HTERT RPE-1 (cell line): ENCODE data around the gene CDC27.
"Not testable (repeated sequence)": the region's sequence is repeated elsewhere in the genome, so short reads cannot be mapped to it uniquely, and the experiment has no call there.

Source experiments
- in situ Hi-C: fragments of 300-500 bp; cut with MboI; formaldehyde crosslinking; loops from 4 replicates; pipeline ENCODE4 v1.14.3; 2020; ENCODE audit warnings: low sequenced_read_pairs

The CDC27 gene

DNA sequence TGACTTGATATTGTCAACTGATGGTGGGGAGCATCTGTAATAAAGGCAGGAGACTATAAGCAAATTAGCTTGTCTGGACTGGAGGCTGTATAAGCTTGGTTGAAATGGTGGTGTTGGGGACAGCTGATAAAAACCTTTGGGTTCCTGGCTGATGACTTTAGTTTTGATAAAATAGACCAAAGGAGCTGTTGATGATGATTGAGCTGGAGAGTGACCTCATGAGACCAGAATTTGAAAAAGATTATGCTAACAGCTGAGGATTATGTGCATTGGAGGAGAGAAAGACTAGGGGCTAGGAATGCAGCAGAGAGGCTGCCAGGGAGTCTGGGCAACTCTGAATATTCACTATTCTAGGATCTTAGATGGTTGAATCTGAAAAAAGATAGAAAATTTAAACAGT lies 8.7 kb upstream of the CDC27 start:
- in situ Hi-C loops: no loop called here

DNA sequence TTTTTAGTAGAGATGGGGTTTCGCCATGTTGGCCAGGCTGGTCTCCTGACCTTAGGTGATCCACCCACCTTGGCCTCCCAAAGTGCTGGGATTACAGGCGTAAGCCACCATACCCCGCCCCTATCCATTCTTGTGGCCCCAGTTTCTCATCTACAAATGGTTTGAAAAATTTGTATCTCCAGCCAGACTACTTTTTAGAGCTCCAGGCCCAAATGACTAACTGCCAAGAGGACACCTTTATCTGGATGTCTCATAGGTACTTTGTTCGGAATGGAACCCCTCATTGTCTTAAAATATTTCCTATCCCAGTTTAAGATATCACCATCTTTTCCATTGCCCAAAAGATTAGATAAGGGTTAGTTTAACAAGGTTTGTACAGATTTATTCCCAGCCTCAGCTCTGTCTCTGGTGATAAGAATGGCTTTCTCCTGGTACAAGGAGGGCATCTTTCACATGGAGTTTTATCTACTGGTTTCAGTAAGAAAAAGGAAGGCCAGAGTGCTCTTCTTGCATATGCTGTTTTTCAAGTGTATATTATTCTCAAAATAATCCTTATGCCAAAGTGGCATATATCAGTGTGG lies 4.9 kb upstream of the CDC27 start:
- in situ Hi-C loops: no loop called here

GRCh38 chr17:47192554-47192953 lies 3.5 kb upstream of the CDC27 start:
- in situ Hi-C loops: no loop called here

DNA sequence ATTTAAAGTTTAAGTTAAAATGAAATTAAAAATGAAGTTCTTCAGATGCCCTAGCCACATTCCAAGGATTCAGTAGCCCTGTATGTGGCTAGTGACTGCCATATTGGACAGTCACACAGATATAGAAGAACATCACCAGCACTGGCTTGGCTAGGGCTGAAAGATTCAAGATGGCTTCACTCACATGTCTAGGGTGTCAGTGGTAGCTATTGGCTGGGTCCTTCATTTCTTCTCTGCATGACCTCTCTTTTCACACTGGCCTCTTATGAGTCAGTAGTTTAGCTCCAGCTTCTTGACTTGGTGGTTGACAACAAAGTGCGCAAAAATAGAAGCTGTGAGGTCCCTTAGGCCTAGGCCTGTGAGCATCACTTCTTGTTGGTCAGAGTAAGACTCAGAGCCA lies 1.7 kb upstream of the CDC27 start:
- in situ Hi-C loops: no loop called here

GRCh38 chr17:47190243-47190642 lies 1.1 kb upstream of the CDC27 start:
- in situ Hi-C loops: no loop called here

GRCh38 chr17:47189732-47190237 lies 690 bp upstream of the CDC27 start:
- in situ Hi-C loops: no loop called here

GRCh38 chr17:47188271-47188875 lies 722 bp downstream of the CDC27 start:
- in situ Hi-C loops: no loop called here

- in situ Hi-C loops: no loop called here
These were observed 4.4 kb downstream of the CDC27 start for GRCh38 chr17:47184681-47185080.

DNA sequence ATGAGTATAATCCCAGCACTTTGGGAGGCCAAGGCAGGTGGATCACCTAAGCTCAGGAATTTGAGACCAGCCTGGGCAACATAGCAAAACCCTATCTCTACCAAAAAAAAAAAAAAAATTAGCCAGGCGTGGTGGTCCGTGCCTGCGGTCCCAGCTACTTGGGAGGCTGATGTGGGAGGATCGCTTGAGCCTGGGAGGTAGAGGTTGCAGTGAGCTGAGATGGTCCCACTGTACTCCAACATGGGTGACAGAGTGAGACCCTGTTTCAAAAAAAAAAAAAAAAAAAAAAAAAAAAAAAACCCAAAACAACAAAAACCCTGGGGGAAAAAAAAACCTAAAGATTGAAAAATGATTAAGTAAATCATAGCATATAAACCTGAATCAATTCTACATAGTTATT lies 8.1 kb downstream of the CDC27 start:
- in situ Hi-C loops: not testable (repeated sequence)

DNA sequence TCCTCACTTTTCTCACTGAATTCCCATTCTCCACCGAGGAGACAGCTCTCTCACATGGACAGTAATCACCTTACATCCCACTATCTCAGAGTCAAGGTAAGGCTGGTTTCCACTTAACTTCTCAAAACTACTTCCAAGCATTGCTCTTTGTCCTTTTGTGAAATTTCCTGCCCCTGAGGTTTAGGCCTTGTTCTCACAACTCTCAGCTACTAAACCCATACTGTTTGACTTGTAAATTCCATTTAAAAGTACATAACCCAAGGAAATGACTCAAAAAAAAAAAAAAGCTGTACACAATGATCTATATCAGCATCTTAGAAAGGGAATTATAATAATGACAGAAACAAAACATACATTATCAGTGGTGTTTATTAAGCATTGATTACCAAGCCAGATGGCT lies 8.8 kb downstream of the CDC27 start:
- in situ Hi-C loops: no loop called here

DNA sequence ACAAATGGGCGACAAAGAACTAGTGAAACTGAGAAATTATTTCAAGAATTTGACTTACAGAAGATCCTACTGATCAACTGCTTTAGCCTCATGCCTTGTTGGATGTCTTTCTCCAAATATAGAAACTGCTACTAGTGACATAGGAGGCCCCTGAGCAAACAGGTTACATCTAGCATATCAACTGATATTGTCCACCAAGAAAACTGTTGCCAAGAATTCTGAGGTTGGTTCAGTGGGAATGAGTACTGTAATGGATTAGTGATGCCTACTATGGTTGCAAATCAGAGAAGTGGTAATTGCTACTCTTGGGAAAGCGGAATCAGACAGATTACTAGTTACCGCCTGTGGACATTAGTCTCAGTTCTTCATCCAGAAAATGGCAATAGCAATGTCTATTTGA lies 10.0 kb downstream of the CDC27 start:
- in situ Hi-C loops: no loop called here

DNA sequence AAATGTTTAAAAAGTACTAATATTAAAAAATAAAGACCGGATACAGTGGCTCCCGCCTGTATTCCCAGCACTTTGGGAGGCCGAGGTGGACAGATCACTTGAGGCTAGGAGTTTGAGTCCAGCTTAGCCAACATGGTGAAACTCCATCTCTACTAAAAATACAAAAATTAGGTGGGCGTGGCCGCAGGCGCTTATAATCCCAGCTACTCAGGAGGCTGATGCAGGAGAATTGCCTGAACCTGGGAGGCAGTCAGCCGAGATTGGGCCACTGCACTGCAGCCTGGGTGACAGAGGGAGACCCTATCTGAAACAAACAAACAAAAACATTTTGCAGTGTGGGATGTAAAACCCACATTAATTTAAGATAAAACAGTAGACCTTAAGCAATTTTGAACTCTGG lies 11.8 kb downstream of the CDC27 start:
- in situ Hi-C loops: no loop called here

DNA sequence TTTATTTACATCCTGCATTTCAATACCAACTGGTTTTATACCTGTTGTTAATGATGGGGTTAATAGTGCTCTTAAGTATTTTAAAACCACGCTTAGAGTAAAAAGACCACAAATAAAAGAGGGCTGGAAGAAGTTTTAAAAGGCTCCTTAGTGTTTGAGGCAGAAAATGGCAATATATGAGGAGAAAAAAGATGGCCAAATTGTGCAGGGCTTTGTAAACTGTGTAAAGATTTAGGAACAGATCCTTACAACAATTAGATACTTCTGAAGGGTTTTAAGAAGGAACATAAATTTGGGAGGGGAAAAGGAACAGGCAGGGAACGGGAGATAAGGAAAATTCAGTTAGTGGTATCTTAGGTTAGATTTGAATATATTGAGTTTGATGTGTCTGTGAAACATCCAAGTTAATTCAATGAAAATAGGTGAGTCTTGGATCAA lies 12.7 kb downstream of the CDC27 start:
- in situ Hi-C loops: no loop called here

DNA sequence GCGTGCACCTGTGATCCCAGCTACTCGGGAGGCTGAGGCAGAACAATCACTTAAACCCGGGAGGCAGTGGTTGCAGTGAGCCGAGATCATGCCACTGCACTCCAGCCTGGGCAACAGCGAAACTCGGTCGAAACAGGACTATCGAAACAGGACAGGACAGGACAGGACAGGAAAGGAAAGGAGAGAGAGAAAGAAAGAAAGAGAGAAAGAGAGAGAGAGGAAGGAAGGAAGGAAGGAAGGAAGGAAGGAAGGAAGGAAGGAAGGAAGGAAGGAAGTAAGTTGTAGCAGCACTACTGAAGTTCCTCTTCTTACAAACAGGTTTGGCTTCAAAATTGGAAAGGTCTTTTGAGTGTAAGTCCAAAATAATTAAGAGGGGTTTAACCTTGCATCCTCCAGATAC lies 14.3 kb downstream of the CDC27 start:
- in situ Hi-C loops: not testable (repeated sequence)

DNA sequence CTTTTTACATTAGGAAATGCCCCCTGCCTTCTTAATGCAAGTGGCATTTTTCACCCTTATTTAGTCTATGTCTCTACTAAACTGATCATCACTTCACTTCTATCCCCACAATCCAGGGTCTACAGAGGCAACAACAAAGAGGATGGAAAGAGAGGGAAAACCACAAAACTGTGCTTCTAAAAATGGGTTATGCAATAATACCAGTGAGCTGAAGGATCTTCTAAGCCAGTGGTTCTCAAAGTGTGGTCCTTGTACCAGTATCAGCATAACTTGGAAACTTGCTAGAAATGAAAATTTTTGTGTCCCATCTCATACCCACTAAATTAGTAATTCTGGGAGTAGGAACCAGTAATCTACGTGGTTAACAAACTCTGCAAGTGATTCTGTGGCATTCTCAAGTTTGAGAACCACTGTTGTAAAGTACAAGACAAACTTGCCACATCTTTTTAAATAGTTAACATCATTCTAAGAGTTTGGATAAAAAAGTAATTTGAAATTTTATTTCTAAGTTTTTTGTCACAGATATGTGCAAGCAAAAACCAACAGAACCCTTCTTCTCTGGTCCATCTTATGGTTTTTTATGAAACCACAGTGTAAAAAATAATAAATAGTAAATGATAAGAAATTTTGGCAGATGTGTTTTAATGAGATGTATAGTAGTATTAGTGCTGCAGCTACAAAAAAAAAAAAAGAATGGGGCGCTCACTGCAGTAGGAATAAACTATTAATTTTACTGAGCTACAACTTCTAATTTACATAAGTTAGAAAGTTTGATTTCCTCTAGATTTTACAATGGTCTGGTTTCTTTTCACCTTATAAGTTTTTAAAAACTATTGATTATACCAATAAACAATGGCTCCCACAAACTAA lies 16.2 kb downstream of the CDC27 start:
- in situ Hi-C loops: no loop called here

DNA sequence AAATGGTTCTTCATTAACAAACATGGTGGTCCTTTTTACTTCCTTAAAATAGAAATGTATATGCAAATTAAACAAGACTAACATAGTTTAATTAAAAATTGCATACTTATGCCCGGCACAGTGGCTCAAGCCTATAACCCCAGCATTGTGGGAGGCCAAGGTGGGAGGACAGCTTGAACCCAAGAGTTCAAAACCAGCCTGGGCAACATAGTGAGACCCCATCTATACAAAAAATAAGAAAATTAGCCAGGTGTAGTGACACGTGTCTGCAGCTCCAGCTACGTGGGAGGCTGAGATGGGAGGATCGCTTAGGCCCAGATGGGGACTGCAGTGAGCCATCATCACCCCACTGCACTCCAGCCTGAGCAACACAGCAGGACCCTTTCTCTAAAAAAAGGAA lies 18.4 kb downstream of the CDC27 start:
- in situ Hi-C loops: no loop called here

- in situ Hi-C loops: not testable (repeated sequence)
These were observed 20.2 kb downstream of the CDC27 start for GRCh38 chr17:47168896-47169295.

GRCh38 chr17:47166854-47167253 lies 22.2 kb downstream of the CDC27 start:
- in situ Hi-C loops: not testable (repeated sequence)

- in situ Hi-C loops: no loop called here
These were observed 24.0 kb downstream of the CDC27 start for GRCh38 chr17:47165137-47165536.

- in situ Hi-C loops: no loop called here
These were observed 24.8 kb downstream of the CDC27 start for GRCh38 chr17:47164263-47164662.

GRCh38 chr17:47162013-47162622 lies 27.0 kb downstream of the CDC27 start:
- in situ Hi-C loops: no loop called here
